IMR-90 (cell line): ENCODE measurements around the gene ZDHHC14. TPM values are rescaled to one million over a fixed set of nuclear protein-coding genes. Genes with fewer than 3 reads are reported as not detected.

ENCODE experiments used
- ATAC-seq: fragments of 200-7000 bp; cut with Tn5 transposase; 2 replicates; pipeline ENCODE4 v1.9.1; 2020; ENCODE audit warnings: low read depth, mild to moderate bottlenecking, moderate library complexity
- BruUV-seq: library from RNA; stranded (reverse); fragments of 400-500 nt; replicated peaks from 2 replicates; lab custom pipeline; 2021; lab: Mats Ljungman, UMichigan
- CTCF ChIA-PET: fragments of 300-600 bp; formaldehyde crosslinking; extraction: SDS; loops from one replicate; lab custom pipeline; 2021; ENCODE audit warnings: antibody characterized with exemption; lab: Yijun Ruan, JAX
- POLR2A ChIA-PET: fragments of 300-600 bp; sonication (Branson Sonifier 250); formaldehyde crosslinking; loops from one replicate; lab custom pipeline; 2022; ENCODE audit warnings: antibody characterized with exemption; ENCODE audit not compliant: unreplicated experiment; lab: Charles Lee
- DNase-seq: peaks from one replicate; pipeline ENCODE4 v3.0.0; 2013
- H2AFZ ChIP-seq: replicated peaks from 2 replicates; pipeline ENCODE3; 2013; ENCODE audit warnings: low read length, mild to moderate bottlenecking; ENCODE audit not compliant: poor library complexity
- H2AK5ac ChIP-seq: 2 replicates; pipeline ENCODE4 v1.6.1; 2013; ENCODE audit warnings: low read depth, low read length, inconsistent platforms
- H2AK9ac ChIP-seq: replicated peaks from 2 replicates; pipeline ENCODE3; 2013; ENCODE audit warnings: mild to moderate bottlenecking, low read depth, low read length, moderate library complexity; ENCODE audit not compliant: poor library complexity
- H2BK120ac ChIP-seq: 2 replicates; pipeline ENCODE4 v1.6.1; 2013; ENCODE audit warnings: low read depth, low read length, inconsistent platforms
- H2BK15ac ChIP-seq: 3 replicates; pipeline ENCODE4 v1.6.1; 2013; ENCODE audit warnings: low read depth, low read length, inconsistent platforms
- H2BK20ac ChIP-seq: 2 replicates; pipeline ENCODE4 v1.6.1; 2013; ENCODE audit warnings: low read depth, mild to moderate bottlenecking, inconsistent platforms, low read length, moderate library complexity
- H2BK5ac ChIP-seq: 2 replicates; pipeline ENCODE4 v1.6.1; 2013; ENCODE audit warnings: mild to moderate bottlenecking, low read depth, low read length, inconsistent platforms; ENCODE audit not compliant: poor library complexity, severe bottlenecking
- H3K14ac ChIP-seq: replicated peaks from 2 replicates; pipeline ENCODE4 v1.6.1; 2013; ENCODE audit warnings: low read depth, low read length, inconsistent platforms
- H3K18ac ChIP-seq: 2 replicates; pipeline ENCODE4 v1.6.1; 2013; ENCODE audit warnings: low read depth, low read length, control low read depth
- H3K23ac ChIP-seq: 2 replicates; pipeline ENCODE4 v1.6.1; 2013; ENCODE audit warnings: low read depth, low read length, inconsistent platforms
- H3K27ac ChIP-seq: 2 replicates; pipeline ENCODE4 v1.5.1; 2013; ENCODE audit warnings: mild to moderate bottlenecking, control low read depth, low read length; ENCODE audit not compliant: insufficient read depth
- H3K27me3 ChIP-seq: 2 replicates; pipeline ENCODE4 v1.6.1; 2013; ENCODE audit warnings: low read length; ENCODE audit not compliant: control insufficient read depth, insufficient read depth
- H3K36me3 ChIP-seq: 2 replicates; pipeline ENCODE4 v1.6.1; 2013; ENCODE audit warnings: low read length, mixed read lengths; ENCODE audit not compliant: control insufficient read depth, insufficient read depth
- H3K4ac ChIP-seq: 2 replicates; pipeline ENCODE4 v1.6.1; 2013; ENCODE audit warnings: low read depth, low read length, inconsistent platforms
- H3K4me1 ChIP-seq: 2 replicates; pipeline ENCODE4 v1.6.1; 2013; ENCODE audit warnings: low read length, mixed read lengths; ENCODE audit not compliant: control insufficient read depth, insufficient read depth
- H3K4me2 ChIP-seq: 2 replicates; pipeline ENCODE4 v1.6.1; 2013; ENCODE audit warnings: low read depth, mild to moderate bottlenecking, control low read depth, low read length, moderate library complexity
- H3K4me3 ChIP-seq: 2 replicates; pipeline ENCODE4 v1.5.1; 2013; ENCODE audit warnings: low read depth, mild to moderate bottlenecking, control low read depth, low read length, moderate library complexity; ENCODE audit not compliant: insufficient read depth
- H3K56ac ChIP-seq: 2 replicates; pipeline ENCODE4 v1.6.1; 2013; ENCODE audit warnings: low read length, inconsistent platforms; ENCODE audit not compliant: insufficient read depth; ENCODE audit errors: extremely low read depth
- H3K79me1 ChIP-seq, 2 experiments: 2 replicates each; pipeline ENCODE4 v1.6.1; 2013; ENCODE audit warnings: low read length in 2 of 2, inconsistent platforms in 1 of 2, low read depth in 1 of 2
- H3K9ac ChIP-seq: 2 replicates; pipeline ENCODE4 v1.6.1; 2013; ENCODE audit warnings: low read depth, low read length, control low read depth
- H3K9me1 ChIP-seq: 2 replicates; pipeline ENCODE4 v1.6.1; 2013; ENCODE audit warnings: low read length, inconsistent platforms; ENCODE audit not compliant: insufficient read depth
- H3K9me3 ChIP-seq: 2 replicates; pipeline ENCODE4 v1.6.1; 2013; ENCODE audit warnings: low read length; ENCODE audit not compliant: control insufficient read depth, insufficient read depth
- H4K20me1 ChIP-seq: 2 replicates; pipeline ENCODE4 v1.6.1; 2013; ENCODE audit warnings: low read length, inconsistent platforms; ENCODE audit not compliant: insufficient read depth
- H4K5ac ChIP-seq: 2 replicates; pipeline ENCODE4 v1.6.1; 2013; ENCODE audit warnings: mild to moderate bottlenecking, low read depth, low read length, control low read depth
- H4K8ac ChIP-seq, 2 experiments: 2 replicates each; pipeline ENCODE4 v1.6.1; 2013; ENCODE audit warnings: low read depth in 2 of 2, low read length in 2 of 2, control low read depth in 1 of 2, inconsistent platforms in 1 of 2
- H4K91ac ChIP-seq: 2 replicates; pipeline ENCODE4 v1.6.1; 2013; ENCODE audit warnings: low read depth, low read length, inconsistent platforms; ENCODE audit not compliant: insufficient read depth
- BHLHE40 ChIP-seq: fragments of 150-350 bp; IDR thresholded peaks from 2 replicates; pipeline ENCODE4 v1.6.1; 2016; ENCODE audit warnings: mild to moderate bottlenecking, low read depth, low read length
- CEBPB ChIP-seq: IDR thresholded peaks from 2 replicates; pipeline ENCODE4 v1.6.1; 2012; ENCODE audit warnings: low read depth, low read length, improper control_type of control experiment
- MAZ ChIP-seq: IDR thresholded peaks from 2 replicates; pipeline ENCODE4 v1.6.1; 2012; ENCODE audit warnings: low read depth, mild to moderate bottlenecking, low read length, improper control_type of control experiment, moderate library complexity, borderline replicate concordance
- NFE2L2 ChIP-seq: fragments of 150-350 bp; IDR thresholded peaks from 2 replicates; pipeline ENCODE4 v1.6.1; 2016; ENCODE audit warnings: low read depth, mild to moderate bottlenecking, low read length
- POLR2A ChIP-seq: IDR thresholded peaks from 2 replicates; pipeline ENCODE4 v1.6.1; 2012; ENCODE audit warnings: mild to moderate bottlenecking, low read depth, low read length
- RAD21 ChIP-seq: IDR thresholded peaks from 2 replicates; pipeline ENCODE4 v1.6.1; 2012; ENCODE audit warnings: low read length, improper control_type of control experiment
- RFX5 ChIP-seq: IDR thresholded peaks from 2 replicates; pipeline ENCODE4 v1.8.0; 2012; ENCODE audit warnings: low read depth, mild to moderate bottlenecking, low read length, moderate library complexity
- WGBS, 2 experiments: methylation state at CpG; one replicate each; pipeline versions ENCODE4 v1.1.5 to v1.1.7; 2013; ENCODE audit warnings: missing lambda C conversion rate in 2 of 2; ENCODE audit not compliant: insufficient read length in 1 of 2; ENCODE audit errors: extremely low coverage in 2 of 2; 5-methylcytosine and 5-hydroxymethylcytosine counted together
- dilution Hi-C: fragments of 300-500 bp; cut with HindIII; formaldehyde crosslinking; loops from one replicate; pipeline ENCODE4 v1.14.3; 2018; ENCODE audit warnings: low sequenced_read_pairs; ENCODE audit not compliant: unreplicated experiment
- in situ Hi-C: fragments of 300-500 bp; cut with MboI; formaldehyde crosslinking; loops from 3 replicates; pipeline ENCODE4 v1.14.3; 2019; ENCODE audit warnings: low sequenced_read_pairs, inconsistent platforms, mixed read lengths
- intact Hi-C: fragments of 100-400 bp; cut with micrococcal nuclease; formaldehyde crosslinking; loops from 2 replicates; pipeline ENCODE4 v1.10.0; 2022
- polyA plus RNA-seq, 3 experiments: library from polyadenylated mRNA; depleted of rRNA; stranded (reverse); fragments of >200 nt; gene quantifications; 2 replicates each; pipeline ENCODE4 v1.2.3, GENCODE V29; 2012; ENCODE audit warnings: low replicate concordance in 1 of 3
- total RNA-seq: library from RNA; depleted of rRNA; stranded (reverse); fragments of >200 nt; gene quantifications from 2 replicates; pipeline ENCODE4 v1.2.3, GENCODE V29; 2012
- TF ChIP-seq, protein P1 (sequence below): fragments of 150-350 bp; IDR thresholded peaks from 2 replicates; pipeline ENCODE4 v1.6.1; 2017; ENCODE audit warnings: mild to moderate bottlenecking, antibody characterized with exemption, low read length, low read depth

ZDHHC14 gene
- total and polyA plus RNA-seq, 2 of the 4 experiments (the other 2 are of a cell fraction), result 0.90 to 2.0 TPM

DNA sequence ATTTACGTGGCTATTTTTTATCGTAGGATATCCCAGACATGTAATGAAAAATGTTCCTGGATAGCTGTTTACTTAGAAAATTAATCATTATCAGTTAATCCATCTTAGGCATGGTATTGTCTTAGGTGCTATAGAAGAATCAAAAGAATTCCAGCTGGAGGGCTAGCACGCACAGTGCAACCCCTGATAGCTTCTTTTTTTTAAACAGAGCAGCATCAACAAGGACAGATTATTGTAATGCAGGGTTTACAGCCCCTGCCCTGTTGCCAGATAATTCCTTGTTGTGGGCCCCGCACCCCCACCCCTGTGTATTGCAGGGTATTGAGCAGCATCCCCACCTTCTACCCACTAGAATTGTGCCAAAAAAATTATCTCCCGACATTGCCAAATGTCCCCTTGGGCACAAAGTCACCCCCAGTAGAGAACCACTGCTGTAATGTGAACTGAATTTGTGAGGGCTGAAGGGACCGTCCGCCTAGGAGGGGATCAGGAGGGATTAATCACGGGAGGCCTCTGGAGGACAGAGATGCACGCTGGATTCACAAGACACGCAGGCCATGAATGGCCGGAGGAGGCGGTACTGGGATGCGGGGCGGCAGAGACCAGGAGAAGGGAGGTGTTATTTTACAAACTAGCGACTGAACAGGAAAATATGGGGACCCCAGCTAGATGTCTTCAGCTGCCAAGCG is 174.6 kb downstream of the ZDHHC14 start:
- Histone ChIP-seq H3K4me3 (no peak overlapping the region), H2AK9ac (no peak overlapping the region), H4K20me1 (no peaks in the 10 kb centered on the region), H3K9me3 (no peaks in the 10 kb centered on the region), H2BK20ac (no peak overlapping the region), H3K23ac (no peak overlapping the region), H4K91ac (no peak overlapping the region), H3K18ac (no peak overlapping the region), H2BK120ac (no peak overlapping the region), H2BK15ac (no peak overlapping the region), H2AK5ac (no peak overlapping the region), H4K8ac (no peak overlapping the region), H3K4ac (no peak overlapping the region), H3K79me1 (no peaks in the 10 kb centered on the region), H3K4me1 (no peaks in the 10 kb centered on the region), H3K27me3 (no peaks in the 10 kb centered on the region; the same call in 1 of the 2 replicates), H3K4me2 (no peak overlapping the region), H3K9me1 (no peaks in the 10 kb centered on the region), H4K5ac (no peak overlapping the region), H3K27ac (no peak overlapping the region), H3K14ac (no peak overlapping the region), H3K9ac (no peak overlapping the region), H3K36me3 (no peaks in the 10 kb centered on the region), H2BK5ac (no peak overlapping the region), H3K56ac (no peak overlapping the region), H2AFZ (no peak overlapping the region)
- ChIA-PET CTCF (no interaction called here), POLR2A (no interaction called here)
- dilution Hi-C loops, result no loop called here
- no TSS peak for BruUV-seq
- TF ChIP-seq RAD21, result no peak
- TF ChIP-seq RFX5, result no peak
- no peak for TF ChIP-seq BHLHE40
- TF ChIP-seq NFE2L2, result no peak
- no peak for TF ChIP-seq CEBPB
- TF ChIP-seq POLR2A, result no peak
- TF ChIP-seq, protein P1, sequence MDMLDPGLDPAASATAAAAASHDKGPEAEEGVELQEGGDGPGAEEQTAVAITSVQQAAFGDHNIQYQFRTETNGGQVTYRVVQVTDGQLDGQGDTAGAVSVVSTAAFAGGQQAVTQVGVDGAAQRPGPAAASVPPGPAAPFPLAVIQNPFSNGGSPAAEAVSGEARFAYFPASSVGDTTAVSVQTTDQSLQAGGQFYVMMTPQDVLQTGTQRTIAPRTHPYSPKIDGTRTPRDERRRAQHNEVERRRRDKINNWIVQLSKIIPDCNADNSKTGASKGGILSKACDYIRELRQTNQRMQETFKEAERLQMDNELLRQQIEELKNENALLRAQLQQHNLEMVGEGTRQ, result no peak
- TF ChIP-seq MAZ, result no peak
- intact Hi-C loops, result no loop called here
- WGBS, 2 experiments, result 43% methylated on average over 5 of the region's 16 CpGs; no CpG with 5 or more reads in 1 of the 2 experiments
- no peak for DNase-seq
- ATAC-seq, result no peak
- in situ Hi-C loops, result no loop called here
